HepG2 (cell line): ENCODE results near the gene KDM3B. TPM values are rescaled to one million over a fixed set of nuclear protein-coding genes. Genes with fewer than 3 reads are reported as not detected.

Experiments used
- DPF2 ChIP-seq: sonication (generic); formaldehyde crosslinking; IDR thresholded peaks from 2 replicates; pipeline ENCODE4 v1.4.0; 2020; ENCODE audit warnings: mild to moderate bottlenecking, low read depth, missing genetic modification reagents, borderline replicate concordance
- FOSL2 ChIP-seq: sonication (generic); formaldehyde crosslinking; IDR thresholded peaks from 2 replicates; pipeline ENCODE4 v1.4.0; 2020; ENCODE audit warnings: missing genetic modification reagents
- NFIC ChIP-seq: IDR thresholded peaks from 2 replicates; pipeline ENCODE4 v1.6.1; 2012; ENCODE audit warnings: mild to moderate bottlenecking, low read length, inconsistent platforms
- ZNF335 ChIP-seq: sonication (generic); formaldehyde crosslinking; IDR thresholded peaks from 2 replicates; pipeline ENCODE4 v1.4.0; 2020; ENCODE audit warnings: missing genetic modification reagents
- ZNF430 ChIP-seq: sonication (generic); formaldehyde crosslinking; IDR thresholded peaks from 2 replicates; pipeline ENCODE4 v1.9.0; 2021; ENCODE audit warnings: mild to moderate bottlenecking, missing genetic modification reagents
- ZNF772 ChIP-seq: sonication (generic); formaldehyde crosslinking; IDR thresholded peaks from 2 replicates; pipeline ENCODE4 v1.5.0; 2020; ENCODE audit warnings: mild to moderate bottlenecking, missing genetic modification reagents
- polyA plus RNA-seq, 8 experiments: library from polyadenylated mRNA; depleted of rRNA in 3 of 8; stranded (reverse) in 7 of 8; unstranded in 1 of 8; fragments of >200 nt; fragmentation: Illumina TruSeq in 4 of 8; extraction: Trizol in 4 of 8; gene quantifications; 2 replicates each; pipeline versions ENCODE4 v1.2.1 to v1.2.3, GENCODE V29; 2011 to 2016; ENCODE audit warnings: low read depth in 4 of 8, missing spikeins in 1 of 8, mixed read lengths in 1 of 8; ENCODE audit not compliant: insufficient read depth in 1 of 8
- total RNA-seq, 5 experiments: library from RNA; depleted of rRNA; stranded (reverse); fragments of >200 nt; fragmentation: Illumina TruSeq; extraction: Trizol; gene quantifications; 2 replicates each; pipeline ENCODE4 v1.2.3, GENCODE V29; 2016; ENCODE audit warnings: low read depth in 1 of 5
- TF ChIP-seq, protein P1 (sequence below): sonication (generic); formaldehyde crosslinking; IDR thresholded peaks from 2 replicates; pipeline ENCODE4 v1.4.0; 2020; ENCODE audit warnings: mild to moderate bottlenecking, missing genetic modification reagents, borderline replicate concordance
- TF ChIP-seq, protein P2 (sequence below): sonication (generic); formaldehyde crosslinking; IDR thresholded peaks from 2 replicates; pipeline ENCODE4 v1.5.0; 2020; ENCODE audit warnings: mild to moderate bottlenecking, missing genetic modification reagents
- TF ChIP-seq, protein P3 (sequence below): sonication (generic); formaldehyde crosslinking; IDR thresholded peaks from 2 replicates; pipeline ENCODE4 v1.4.0; 2020; ENCODE audit warnings: missing genetic modification reagents
- TF ChIP-seq, protein P4 (sequence below): sonication (generic); formaldehyde crosslinking; IDR thresholded peaks from 2 replicates; pipeline ENCODE4 v1.4.0; 2020; ENCODE audit warnings: missing genetic modification reagents, borderline replicate concordance
- TF ChIP-seq, protein P5 (sequence below): IDR thresholded peaks from 2 replicates; pipeline ENCODE4 v1.6.1; 2016
- TF ChIP-seq, protein P6 (sequence below): sonication (generic); formaldehyde crosslinking; IDR thresholded peaks from 2 replicates; pipeline ENCODE4 v1.4.0; 2020; ENCODE audit warnings: missing genetic modification reagents

KDM3B gene
- total and polyA plus RNA-seq, 2 of the 13 experiments (the other 11 are each of a cell fraction or from before 2014, with no cell fraction given), result 19.7 to 34.3 TPM

DNA sequence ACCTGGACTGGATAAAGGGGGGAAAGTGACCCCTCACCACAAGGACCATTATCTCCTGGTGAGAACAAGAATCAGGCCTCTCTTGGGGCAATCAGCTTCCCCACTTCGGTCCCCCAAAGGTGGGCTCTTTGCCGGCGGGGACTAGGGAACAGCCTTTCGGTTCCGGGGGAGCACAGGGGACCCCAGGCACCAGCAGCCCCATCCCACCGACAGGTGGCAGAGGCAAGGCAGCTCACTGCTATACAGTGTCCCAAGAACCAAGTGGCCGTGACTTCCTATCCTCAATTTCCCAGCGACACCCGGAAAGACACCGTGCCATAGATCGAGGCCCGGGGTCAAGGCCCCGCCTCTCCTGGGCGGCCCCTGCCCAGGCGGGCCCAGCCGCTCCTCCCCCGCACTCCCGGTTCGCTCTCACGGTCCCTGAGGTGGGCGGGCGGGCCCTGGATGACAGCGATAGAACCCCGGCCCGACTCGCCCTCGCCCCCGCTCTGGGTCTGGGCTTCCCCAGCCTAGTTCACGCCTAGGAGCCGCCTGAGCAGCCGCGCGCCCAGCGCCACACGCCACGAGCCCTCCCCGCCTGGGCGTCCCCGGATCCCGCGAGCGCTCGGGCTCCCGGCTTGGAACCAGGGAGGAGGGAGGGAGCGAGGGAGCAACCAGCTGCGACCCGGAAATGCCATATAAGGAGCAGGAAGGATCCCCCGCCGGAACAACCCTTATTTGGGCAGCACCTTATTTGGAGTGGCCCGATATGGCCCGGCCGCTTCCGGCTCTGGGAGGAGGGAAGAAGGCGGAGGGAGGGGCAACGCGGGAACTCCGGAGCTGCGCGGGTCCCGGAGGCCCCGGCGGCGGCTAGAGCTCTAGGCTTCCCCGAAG lies 112.1 kb downstream of the KDM3B start (continued):
- TF ChIP-seq, protein P1, sequence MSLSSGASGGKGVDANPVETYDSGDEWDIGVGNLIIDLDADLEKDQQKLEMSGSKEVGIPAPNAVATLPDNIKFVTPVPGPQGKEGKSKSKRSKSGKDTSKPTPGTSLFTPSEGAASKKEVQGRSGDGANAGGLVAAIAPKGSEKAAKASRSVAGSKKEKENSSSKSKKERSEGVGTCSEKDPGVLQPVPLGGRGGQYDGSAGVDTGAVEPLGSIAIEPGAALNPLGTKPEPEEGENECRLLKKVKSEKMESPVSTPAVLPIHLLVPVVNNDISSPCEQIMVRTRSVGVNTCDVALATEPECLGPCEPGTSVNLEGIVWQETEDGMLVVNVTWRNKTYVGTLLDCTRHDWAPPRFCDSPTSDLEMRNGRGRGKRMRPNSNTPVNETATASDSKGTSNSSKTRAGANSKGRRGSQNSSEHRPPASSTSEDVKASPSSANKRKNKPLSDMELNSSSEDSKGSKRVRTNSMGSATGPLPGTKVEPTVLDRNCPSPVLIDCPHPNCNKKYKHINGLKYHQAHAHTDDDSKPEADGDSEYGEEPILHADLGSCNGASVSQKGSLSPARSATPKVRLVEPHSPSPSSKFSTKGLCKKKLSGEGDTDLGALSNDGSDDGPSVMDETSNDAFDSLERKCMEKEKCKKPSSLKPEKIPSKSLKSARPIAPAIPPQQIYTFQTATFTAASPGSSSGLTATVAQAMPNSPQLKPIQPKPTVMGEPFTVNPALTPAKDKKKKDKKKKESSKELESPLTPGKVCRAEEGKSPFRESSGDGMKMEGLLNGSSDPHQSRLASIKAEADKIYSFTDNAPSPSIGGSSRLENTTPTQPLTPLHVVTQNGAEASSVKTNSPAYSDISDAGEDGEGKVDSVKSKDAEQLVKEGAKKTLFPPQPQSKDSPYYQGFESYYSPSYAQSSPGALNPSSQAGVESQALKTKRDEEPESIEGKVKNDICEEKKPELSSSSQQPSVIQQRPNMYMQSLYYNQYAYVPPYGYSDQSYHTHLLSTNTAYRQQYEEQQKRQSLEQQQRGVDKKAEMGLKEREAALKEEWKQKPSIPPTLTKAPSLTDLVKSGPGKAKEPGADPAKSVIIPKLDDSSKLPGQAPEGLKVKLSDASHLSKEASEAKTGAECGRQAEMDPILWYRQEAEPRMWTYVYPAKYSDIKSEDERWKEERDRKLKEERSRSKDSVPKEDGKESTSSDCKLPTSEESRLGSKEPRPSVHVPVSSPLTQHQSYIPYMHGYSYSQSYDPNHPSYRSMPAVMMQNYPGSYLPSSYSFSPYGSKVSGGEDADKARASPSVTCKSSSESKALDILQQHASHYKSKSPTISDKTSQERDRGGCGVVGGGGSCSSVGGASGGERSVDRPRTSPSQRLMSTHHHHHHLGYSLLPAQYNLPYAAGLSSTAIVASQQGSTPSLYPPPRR (CRISPR knock-in tag), result peak; percentile 63
- TF ChIP-seq ZNF430 (no peak; the same call in 1 of the 2 replicates), NFIC (no peak), DPF2 (no peak), ZNF772 (CRISPR knock-in tag) (peak; percentile 23; the same call in 1 of the 2 replicates), ZNF335 (CRISPR knock-in tag) (no peak), FOSL2 (CRISPR knock-in tag) (no peak)
- TF ChIP-seq, protein P2, sequence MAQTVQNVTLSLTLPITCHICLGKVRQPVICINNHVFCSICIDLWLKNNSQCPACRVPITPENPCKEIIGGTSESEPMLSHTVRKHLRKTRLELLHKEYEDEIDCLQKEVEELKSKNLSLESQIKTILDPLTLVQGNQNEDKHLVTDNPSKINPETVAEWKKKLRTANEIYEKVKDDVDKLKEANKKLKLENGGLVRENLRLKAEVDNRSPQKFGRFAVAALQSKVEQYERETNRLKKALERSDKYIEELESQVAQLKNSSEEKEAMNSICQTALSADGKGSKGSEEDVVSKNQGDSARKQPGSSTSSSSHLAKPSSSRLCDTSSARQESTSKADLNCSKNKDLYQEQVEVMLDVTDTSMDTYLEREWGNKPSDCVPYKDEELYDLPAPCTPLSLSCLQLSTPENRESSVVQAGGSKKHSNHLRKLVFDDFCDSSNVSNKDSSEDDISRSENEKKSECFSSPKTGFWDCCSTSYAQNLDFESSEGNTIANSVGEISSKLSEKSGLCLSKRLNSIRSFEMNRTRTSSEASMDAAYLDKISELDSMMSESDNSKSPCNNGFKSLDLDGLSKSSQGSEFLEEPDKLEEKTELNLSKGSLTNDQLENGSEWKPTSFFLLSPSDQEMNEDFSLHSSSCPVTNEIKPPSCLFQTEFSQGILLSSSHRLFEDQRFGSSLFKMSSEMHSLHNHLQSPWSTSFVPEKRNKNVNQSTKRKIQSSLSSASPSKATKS (CRISPR knock-in tag), result no peak
- TF ChIP-seq, protein P3, sequence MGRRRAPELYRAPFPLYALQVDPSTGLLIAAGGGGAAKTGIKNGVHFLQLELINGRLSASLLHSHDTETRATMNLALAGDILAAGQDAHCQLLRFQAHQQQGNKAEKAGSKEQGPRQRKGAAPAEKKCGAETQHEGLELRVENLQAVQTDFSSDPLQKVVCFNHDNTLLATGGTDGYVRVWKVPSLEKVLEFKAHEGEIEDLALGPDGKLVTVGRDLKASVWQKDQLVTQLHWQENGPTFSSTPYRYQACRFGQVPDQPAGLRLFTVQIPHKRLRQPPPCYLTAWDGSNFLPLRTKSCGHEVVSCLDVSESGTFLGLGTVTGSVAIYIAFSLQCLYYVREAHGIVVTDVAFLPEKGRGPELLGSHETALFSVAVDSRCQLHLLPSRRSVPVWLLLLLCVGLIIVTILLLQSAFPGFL (CRISPR knock-in tag), result no peak
- TF ChIP-seq, protein P4, sequence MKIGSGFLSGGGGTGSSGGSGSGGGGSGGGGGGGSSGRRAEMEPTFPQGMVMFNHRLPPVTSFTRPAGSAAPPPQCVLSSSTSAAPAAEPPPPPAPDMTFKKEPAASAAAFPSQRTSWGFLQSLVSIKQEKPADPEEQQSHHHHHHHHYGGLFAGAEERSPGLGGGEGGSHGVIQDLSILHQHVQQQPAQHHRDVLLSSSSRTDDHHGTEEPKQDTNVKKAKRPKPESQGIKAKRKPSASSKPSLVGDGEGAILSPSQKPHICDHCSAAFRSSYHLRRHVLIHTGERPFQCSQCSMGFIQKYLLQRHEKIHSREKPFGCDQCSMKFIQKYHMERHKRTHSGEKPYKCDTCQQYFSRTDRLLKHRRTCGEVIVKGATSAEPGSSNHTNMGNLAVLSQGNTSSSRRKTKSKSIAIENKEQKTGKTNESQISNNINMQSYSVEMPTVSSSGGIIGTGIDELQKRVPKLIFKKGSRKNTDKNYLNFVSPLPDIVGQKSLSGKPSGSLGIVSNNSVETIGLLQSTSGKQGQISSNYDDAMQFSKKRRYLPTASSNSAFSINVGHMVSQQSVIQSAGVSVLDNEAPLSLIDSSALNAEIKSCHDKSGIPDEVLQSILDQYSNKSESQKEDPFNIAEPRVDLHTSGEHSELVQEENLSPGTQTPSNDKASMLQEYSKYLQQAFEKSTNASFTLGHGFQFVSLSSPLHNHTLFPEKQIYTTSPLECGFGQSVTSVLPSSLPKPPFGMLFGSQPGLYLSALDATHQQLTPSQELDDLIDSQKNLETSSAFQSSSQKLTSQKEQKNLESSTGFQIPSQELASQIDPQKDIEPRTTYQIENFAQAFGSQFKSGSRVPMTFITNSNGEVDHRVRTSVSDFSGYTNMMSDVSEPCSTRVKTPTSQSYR (CRISPR knock-in tag), result peak; percentile 64
- TF ChIP-seq, protein P5, sequence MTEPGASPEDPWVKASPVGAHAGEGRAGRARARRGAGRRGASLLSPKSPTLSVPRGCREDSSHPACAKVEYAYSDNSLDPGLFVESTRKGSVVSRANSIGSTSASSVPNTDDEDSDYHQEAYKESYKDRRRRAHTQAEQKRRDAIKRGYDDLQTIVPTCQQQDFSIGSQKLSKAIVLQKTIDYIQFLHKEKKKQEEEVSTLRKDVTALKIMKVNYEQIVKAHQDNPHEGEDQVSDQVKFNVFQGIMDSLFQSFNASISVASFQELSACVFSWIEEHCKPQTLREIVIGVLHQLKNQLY (CRISPR knock-in tag), result no peak
- TF ChIP-seq, protein P6, sequence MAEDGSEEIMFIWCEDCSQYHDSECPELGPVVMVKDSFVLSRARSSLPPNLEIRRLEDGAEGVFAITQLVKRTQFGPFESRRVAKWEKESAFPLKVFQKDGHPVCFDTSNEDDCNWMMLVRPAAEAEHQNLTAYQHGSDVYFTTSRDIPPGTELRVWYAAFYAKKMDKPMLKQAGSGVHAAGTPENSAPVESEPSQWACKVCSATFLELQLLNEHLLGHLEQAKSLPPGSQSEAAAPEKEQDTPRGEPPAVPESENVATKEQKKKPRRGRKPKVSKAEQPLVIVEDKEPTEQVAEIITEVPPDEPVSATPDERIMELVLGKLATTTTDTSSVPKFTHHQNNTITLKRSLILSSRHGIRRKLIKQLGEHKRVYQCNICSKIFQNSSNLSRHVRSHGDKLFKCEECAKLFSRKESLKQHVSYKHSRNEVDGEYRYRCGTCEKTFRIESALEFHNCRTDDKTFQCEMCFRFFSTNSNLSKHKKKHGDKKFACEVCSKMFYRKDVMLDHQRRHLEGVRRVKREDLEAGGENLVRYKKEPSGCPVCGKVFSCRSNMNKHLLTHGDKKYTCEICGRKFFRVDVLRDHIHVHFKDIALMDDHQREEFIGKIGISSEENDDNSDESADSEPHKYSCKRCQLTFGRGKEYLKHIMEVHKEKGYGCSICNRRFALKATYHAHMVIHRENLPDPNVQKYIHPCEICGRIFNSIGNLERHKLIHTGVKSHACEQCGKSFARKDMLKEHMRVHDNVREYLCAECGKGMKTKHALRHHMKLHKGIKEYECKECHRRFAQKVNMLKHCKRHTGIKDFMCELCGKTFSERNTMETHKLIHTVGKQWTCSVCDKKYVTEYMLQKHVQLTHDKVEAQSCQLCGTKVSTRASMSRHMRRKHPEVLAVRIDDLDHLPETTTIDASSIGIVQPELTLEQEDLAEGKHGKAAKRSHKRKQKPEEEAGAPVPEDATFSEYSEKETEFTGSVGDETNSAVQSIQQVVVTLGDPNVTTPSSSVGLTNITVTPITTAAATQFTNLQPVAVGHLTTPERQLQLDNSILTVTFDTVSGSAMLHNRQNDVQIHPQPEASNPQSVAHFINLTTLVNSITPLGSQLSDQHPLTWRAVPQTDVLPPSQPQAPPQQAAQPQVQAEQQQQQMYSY (CRISPR knock-in tag), result no peak
